D721Med (cell line): ENCODE measurements around the gene PPHLN1.

Experiments
- DNase-seq: peaks from one replicate; pipeline ENCODE4 v3.0.0; 2011; ENCODE audit warnings: low spot score; ENCODE audit not compliant: insufficient read length
- FAIRE-seq: peaks from 2 replicates; lab custom pipeline; 2011; peaks lifted over from hg19 to GRCh38; lab: Jason Lieb, UNC
- TF ChIP-seq, protein P1 (sequence below): IDR thresholded peaks from 2 replicates; pipeline ENCODE4 v1.5.1; 2012; ENCODE audit warnings: mild to moderate bottlenecking, control low read depth; ENCODE audit not compliant: insufficient read depth; ENCODE audit errors: missing control alignments

Gene PPHLN1

DNA sequence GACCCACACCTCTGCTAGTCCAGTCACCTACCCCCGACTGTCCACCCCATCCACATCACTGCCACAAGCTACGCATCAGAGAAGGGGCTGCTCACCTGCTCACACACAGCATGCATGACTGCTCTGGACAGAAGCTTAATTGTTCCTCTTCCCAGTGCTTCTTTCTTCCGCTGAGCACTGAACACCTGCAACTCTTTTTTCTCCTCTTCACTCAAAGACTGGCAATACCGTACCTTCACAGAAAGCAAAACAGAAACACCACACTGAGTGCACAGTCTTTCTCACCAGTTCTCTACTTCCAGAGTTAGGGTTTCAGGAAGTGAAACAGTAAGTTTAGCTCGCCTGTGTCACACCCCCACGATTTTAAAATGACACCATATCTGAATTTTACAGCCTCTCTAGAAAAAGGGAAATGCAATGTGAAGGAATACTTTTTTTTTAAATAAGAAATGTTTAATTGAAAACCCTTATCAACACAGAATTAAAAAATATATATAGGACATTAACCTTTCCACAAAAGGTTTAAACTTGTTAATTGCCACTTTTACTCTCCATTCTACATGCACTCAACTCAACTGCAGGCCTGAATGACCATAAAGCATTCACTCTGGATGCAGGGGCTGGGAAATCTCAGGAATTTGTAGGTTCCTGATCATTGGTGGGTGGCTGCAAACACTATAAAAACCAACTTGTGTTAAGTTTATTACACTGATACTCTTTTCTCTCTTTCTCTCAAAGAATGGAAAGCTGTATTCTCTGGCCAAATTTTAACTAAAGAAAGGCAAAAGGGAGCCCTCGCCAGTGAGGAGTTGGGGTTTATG is 143.6 kb downstream of the PPHLN1 start:
- TF ChIP-seq, protein P1, sequence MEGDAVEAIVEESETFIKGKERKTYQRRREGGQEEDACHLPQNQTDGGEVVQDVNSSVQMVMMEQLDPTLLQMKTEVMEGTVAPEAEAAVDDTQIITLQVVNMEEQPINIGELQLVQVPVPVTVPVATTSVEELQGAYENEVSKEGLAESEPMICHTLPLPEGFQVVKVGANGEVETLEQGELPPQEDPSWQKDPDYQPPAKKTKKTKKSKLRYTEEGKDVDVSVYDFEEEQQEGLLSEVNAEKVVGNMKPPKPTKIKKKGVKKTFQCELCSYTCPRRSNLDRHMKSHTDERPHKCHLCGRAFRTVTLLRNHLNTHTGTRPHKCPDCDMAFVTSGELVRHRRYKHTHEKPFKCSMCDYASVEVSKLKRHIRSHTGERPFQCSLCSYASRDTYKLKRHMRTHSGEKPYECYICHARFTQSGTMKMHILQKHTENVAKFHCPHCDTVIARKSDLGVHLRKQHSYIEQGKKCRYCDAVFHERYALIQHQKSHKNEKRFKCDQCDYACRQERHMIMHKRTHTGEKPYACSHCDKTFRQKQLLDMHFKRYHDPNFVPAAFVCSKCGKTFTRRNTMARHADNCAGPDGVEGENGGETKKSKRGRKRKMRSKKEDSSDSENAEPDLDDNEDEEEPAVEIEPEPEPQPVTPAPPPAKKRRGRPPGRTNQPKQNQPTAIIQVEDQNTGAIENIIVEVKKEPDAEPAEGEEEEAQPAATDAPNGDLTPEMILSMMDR: no peak
- no peak for DNase-seq
- FAIRE-seq: no peak

DNA sequence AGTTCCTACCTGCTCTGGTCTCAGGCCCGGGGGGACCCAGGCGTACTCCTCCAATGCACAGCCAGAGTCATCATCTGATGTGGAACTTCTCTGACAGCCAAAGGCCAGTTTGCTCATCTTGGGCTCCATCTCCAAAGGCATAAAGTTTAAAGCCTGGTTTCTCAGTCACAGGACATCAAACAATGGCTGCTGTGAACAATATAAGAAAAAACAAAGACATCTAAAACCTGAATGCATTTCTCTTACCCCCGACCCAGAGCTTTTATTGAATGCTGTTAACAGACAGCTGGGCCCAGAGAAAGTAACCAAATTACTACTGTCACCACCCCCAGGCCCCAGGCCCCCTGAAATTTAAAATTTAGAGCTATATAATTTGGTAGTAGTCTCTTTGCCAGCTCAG is 146.4 kb downstream of the PPHLN1 start:
- no peak for DNase-seq
- TF ChIP-seq, protein P1: no peak
- FAIRE-seq: no peak

- FAIRE-seq: no peak
- TF ChIP-seq, protein P1: no peak
- no peak for DNase-seq
These were observed 147.2 kb downstream of the PPHLN1 start for GRCh38 chr12:42473130-42473529.

GRCh38 chr12:42473561-42473960 is 147.6 kb downstream of the PPHLN1 start:
- FAIRE-seq (no peak), DNase-seq (no peak)
- TF ChIP-seq, protein P1: no peak

- no peak for FAIRE-seq
- TF ChIP-seq, protein P1: no peak
- DNase-seq: no peak
These were observed 148.4 kb downstream of the PPHLN1 start for GRCh38 chr12:42474391-42474790.

DNA sequence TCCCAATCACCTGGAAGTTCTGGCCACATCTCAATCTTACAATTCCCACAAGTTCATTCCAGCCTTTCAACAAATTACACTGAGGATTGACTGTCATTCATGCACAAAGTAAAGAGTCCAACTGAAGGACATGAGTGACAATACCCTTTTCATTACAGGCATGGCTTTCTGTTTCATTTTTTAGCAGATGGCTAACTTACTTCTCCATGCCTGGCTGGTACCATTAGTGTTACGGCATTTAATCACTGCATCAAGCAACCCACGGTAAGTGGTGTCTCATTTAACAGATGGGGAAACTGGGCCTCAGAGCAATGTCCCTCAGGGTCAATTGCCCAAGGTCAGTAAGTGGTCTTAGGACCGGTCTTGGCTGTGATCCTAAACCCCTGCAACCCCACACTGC is 149.1 kb downstream of the PPHLN1 start:
- TF ChIP-seq, protein P1: no peak
- FAIRE-seq: no peak
- DNase-seq: no peak

GRCh38 chr12:42477941-42478340 is 152.0 kb downstream of the PPHLN1 start:
- TF ChIP-seq, protein P1: no peak
- no peak for DNase-seq
- no peak for FAIRE-seq
